Stimulated activated CD8-positive, alpha-beta memory T cell treated with anti-CD3 and anti-CD28 coated beads, Interleukin-15, amount 100 ng/mL, for 24 hours (primary cell): Measurements from ENCODE around the gene ABHD12.

Experiments
- DNase-seq: peaks from one replicate; pipeline ENCODE4 v3.0.0-alpha.2; 2020; ENCODE audit warnings: low read depth

The ABHD12 gene

DNA sequence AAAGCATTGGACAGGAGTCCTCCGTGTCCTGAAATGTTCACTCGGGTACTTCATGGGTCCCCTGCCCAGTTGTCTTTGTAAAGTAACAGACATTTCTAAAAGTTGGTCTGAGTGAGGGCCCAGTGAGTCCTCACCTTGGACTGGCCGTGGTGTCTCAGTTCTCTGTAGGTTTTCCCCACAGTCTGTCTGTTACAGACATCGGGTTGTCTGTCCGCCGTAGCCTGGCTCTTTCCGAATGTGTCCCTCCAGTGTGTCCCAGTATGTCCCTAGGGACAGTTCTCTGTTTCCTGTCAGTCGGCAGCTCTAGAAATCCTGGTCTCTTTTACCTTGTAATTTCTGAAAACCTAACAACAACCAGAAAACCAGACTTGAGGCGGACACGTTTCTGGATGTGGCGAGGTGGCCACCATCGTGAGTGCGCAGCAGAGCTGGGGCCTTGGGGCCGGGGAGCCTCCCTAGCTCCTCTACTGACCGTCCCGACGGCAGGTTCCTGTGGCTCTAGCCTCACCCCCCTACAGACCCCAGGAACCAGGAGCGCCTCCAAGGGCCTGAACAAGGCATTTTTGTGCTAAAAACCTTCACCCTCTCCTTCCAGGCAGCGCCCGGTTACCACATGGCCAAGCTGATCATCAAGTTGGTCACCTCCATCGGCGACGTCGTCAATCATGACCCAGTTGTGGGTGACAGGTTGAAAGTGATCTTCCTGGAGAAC lies 100.6 kb downstream of the ABHD12 start:
- DNase-seq = no peak

DNA sequence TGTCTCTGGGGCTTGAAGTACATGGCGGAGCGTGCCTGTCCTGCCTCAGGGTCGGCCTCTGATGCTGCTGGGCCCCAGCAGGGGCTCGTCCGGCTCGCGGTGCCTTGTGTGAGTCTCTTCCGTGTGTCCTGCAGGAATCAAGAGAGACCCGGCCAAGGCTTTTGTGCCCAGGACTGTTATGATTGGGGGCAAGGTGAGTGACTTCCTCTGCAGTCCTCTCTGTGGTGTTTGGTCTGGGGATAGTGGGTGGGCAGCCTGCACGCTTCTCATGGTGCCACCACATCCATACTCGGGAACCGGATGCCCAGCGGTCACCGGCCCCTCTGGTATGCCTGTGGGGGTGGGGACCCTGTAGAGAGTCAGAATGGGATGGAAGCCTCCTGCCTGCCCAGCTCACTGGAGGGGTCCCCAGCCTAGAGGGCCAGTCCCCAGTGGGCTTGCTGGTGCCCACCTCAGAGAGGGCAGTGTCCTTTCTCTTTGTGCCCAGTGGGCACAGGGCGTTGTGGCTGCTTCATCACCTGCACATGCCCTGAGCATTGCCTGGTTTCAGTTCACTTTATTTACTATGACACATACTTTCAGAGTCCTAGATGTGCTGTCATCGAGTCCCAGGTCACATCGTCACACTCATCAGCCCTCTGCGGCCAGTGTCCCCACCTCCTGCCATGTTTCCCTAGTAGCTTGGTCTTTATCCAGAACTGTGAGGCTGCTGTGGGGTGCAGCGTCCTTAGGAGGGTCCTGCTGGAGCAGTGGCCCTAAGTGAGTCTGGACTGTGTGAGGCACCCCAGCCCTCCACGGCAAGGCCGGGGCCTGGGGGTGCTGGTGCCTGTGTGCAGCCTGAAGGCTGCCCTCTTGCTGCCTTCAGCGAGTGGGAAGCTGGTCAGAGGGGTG lies 102.1 kb downstream of the ABHD12 start:
- DNase-seq = no peak

DNA sequence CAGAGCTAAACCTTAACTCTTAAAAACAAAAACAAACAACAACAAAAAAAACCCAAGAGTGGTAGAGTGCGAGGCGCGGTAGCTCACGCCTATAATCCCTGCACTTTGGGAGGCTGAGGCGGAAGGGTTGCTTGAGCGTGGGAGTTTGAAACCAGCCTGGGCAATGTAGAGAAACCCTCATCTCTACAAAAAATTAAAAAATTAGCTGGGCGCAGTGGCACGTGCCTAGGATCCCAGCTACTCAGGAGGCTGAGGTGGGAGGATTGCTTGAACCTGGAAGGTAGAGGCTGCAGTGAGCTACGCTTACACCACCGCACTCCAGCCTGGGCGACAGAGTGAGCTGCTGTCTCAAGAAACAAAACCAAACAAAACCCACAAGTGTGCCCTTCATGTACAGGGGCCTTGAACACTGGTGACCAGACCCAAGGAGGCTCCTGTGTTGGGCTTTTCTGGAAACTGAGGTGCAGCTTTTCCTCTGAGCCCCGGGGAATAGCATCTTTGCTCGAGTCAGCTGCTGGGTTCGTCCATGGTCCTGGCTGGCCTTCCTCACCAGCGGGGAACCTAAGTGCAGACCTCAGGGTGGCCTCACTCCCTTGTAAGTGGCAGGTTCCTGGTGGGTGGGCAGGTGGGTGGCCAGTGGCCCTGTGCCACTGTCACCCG lies 102.9 kb downstream of the ABHD12 start:
- DNase-seq = no peak

GRCh38 chr20:25286917-25287316 lies 103.7 kb downstream of the ABHD12 start:
- DNase-seq = no peak

DNA sequence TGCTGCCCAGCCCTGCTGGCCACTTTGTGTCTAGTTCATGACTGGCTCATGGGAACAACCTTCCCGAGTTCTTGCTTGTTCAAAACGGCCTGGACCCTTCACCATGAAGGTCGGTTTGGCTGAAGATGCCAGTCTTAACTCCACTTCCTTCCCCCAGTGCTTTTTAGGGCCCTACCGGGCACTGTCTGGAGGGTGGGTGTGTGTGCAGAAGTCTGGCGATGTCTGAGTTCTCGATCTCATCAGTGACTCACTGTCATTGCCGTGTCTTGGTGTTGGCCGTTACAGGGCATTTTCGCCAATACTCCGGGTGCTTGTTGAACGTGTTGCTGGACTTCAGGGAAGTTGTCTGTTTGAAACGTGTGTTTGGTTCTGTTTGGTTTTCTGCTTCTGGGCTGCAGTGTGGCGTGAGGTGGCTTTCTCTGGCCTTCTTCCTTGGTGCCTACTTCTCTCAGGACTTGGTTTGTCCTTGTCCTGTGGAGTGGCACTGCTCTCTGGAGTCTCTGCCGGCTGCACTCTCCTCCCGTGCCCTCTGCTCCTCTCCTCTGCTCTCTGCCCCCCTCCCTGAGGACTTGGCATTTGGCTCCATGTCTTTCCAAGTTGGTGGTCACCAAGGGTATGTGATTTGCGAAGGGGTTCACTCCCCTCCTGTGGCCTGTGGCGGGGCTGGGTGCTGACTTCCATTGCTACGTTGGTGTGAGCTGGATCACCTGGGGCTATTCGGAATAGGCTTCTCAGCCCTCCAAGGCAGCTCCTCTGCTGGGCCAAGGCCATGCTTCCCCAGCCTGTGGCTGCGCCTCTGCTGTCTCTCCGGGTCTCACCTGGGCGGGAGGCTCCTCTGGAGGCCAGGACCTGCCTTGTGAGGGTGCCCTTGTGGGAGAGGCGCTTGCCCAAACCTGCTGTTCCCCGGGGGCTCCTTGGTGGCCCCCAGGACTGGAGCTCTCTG lies 104.5 kb downstream of the ABHD12 start:
- DNase-seq = no peak

DNA sequence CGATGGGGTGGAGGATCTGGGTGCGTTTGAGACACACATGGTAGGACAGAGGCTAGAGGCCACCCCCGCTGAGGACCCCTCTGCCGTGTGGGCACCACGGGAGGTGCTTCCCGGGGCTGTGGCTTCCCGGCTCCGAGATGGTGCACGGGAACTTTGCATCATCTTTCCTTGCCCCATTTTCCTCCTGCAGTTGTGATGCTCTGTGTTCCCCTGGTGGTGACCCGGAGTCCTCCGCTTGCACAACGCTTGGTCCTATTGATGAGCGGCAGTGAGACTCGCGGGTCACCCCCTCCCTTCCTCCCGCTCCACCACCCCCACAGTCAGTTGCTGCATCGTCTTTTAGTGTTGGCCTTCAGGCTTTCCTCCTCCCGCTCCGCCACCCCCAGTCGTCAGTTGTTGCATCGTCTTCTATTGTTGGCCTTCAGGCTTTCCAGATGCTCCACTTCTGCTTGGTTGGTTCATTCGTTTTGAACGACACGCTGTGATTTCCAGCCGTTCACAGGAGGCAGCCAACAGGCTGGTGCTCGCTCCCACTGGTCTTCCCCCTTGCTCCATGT lies 105.5 kb downstream of the ABHD12 start:
- no peak for DNase-seq

GRCh38 chr20:25284131-25284601 lies 106.5 kb downstream of the ABHD12 start:
- DNase-seq = no peak

DNA sequence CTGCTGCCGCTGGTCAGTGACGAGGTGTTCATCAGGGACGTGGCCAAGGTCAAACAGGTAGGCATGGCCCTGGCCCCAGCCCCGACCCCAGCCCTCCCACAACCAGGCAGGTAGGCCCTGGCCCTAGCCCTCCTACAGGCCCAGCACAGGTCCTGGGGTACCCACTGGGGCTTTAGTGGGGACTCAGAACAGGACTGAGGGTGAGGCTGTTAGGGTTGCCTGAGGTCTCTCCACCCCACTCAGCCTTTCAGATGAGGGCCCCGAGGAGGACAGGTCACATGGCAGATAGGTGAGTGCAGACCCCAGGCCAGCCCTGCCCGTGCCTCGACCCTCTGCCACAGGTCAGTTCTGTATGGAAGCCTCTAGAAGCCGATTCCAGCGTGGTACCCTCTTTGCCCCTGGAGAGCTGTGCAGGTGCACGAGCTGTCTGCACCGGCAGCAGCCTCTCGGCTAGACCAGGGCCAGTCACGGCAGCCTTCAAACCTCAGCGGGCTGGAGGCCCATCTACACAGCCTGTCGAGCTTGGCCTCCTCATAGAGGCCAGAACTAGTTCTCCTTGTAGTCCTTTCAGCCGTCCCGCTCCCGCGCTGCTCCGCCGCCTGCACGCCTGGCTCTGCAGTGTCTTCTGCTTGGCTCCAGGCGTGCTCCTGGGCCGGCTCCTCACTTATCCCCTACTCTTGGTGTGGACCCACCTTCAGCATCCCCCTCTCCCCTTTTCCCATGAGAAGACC lies 107.2 kb downstream of the ABHD12 start:
- no peak for DNase-seq

- DNase-seq = no peak
Observed at GRCh38 chr20:25282796-25283195, 107.8 kb downstream of the ABHD12 start.

DNA sequence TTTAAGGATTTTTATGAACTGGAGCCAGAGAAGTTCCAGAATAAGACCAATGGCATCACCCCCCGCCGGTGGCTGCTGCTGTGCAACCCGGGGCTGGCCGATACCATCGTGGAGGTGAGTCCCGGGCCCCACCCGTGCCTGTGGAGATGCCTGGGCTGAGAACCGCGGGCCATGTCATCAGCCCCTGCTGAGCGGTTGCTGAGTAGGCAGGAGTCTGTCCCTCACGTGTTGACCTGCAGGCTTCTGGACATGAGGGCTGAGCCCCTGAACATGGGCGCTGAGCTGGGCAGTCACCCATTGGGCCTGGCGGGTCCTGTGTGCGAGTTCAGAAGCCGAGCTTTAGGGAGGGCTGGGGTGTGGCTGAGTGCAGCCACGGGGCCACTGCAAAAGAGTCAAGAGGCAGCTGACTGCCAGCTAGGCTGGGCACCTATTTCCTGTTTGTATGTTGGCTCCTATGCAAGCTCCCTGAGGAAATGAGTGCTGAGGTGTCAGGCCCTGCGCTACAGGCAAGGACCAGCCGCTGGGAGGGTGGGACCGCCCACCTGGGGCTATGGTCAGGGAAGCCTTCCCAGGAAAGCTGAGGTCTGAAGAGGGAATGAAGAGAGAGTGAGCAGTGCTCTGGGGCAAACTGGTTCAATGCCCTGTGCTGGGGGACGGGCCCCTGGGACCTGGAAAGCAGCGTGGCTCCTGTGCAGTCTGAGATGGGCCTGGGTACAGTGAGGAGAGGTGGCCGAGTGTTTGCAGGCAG lies 108.4 kb downstream of the ABHD12 start:
- no peak for DNase-seq

- no peak for DNase-seq
Observed at GRCh38 chr20:25281541-25281991, 109.1 kb downstream of the ABHD12 start.

- no peak for DNase-seq
Observed at GRCh38 chr20:25280574-25281535, 109.8 kb downstream of the ABHD12 start.

DNA sequence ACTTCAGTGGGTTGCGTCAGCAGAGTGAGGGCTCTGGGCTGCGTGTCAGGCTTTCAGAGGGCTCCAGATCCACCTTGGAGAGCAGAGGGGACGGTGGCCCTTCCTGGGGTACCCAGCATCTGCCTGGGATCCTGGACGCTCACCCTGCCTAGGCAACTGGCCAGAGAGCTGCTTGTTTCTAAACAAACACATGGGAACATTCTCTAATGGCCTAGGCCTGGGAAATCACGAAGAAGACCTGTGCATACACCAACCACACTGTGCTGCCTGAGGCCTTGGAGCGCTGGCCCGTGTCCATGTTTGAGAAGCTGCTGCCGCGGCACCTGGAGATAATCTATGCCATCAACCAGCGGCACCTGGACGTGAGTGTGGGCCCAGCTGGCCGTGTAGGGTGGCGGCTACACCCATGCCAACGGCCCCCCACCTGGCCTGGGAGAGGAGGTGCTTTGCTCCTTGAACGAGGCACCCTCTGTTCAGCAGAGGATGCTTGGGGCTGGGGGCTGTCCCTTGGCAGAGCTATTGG lies 110.5 kb downstream of the ABHD12 start:
- DNase-seq = no peak

GRCh38 chr20:25279403-25279802 lies 111.2 kb downstream of the ABHD12 start:
- DNase-seq = no peak

DNA sequence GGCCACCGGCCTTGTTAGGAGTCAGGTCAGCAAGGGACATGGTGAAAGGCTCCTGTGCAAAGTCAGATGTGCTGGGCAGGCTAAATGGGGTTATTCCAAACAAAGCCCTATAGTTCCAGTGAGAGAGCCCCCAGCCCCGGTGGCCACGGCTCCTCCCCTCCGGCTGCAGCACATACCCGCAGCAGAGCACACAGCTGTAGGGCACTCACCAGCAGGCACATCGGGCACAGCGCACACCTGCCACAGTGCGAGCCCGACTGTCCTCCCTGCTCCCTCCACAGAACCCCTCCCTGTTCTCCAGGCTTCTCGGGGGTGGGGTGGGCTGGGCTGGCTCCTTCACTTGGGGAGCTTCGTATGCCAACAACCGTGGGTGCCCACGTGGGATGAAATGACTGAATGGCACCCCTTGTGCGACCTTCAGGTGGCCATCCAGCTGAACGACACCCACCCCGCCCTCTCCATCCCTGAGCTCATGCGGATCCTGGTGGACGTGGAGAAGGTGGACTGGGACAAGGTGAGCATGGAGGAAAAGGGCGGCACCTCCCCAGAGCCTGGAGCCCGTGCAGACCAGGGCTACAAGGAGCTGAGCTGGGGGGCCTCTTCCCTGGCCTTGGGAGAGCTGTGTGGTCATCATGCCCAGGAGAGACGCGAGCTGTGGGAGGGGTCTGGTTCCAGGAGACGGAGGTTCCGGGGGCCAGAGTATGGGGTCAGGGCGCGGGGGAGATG lies 111.8 kb downstream of the ABHD12 start:
- DNase-seq = no peak

DNA sequence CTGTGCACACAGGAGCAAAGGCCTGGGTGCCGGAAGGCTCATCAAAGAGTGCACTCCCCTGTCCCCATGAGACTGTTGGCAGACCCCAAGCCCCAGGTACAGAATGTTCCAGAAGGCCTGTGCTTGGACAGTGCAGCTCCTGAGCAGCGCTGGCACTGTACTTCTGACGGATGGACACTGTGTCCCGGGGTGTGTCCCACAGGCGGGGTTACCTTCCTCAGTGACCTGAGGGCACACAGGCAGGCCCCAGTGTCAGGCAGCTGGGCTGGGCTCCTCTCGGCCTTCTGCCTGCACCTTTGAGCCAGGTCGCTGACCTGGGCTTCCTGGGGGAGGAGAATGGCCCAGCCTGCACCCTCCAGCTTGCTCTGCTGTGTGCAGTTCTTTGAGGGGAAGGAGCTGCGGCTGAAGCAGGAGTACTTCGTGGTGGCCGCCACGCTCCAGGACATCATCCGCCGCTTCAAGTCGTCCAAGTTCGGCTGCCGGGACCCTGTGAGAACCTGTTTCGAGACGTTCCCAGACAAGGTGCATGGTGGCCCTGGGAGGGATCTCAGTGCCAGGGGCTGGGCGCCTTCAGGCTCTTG lies 112.6 kb downstream of the ABHD12 start:
- no peak for DNase-seq
